ENCODE measurements around the gene PMFBP1. TPM values are rescaled to one million over a fixed set of nuclear protein-coding genes. Genes with fewer than 3 reads are reported as not detected.

PMFBP1 gene
- total and polyA plus RNA-seq, 2 experiments from 2014 or later: 2.6 to 3.3 TPM

DNA sequence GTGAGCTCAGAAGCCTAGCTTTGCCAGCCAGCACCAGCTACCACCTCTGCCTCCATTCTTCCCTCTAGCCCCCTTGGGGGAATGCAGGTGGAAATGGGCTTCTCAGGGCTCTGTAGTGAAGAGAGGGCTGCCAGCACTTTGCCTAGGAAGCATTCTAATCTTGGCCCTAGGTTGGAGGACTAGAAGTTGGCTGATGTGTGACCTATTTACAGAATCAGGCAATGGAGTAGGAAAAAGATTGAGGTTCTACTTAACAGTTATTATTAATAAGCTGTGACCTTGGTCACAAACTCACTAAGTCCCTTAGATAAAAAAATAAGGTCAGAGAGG, 58.4 kb downstream of the PMFBP1 start:
- Mint-ChIP-seq H3K4me1 (no peaks in the 10 kb centered on the region), H3K4me3 (no peak overlapping the region), H3K36me3 (ENCODE audit: low read depth) (peaks cover 43% of the 10 kb centered on the region), H3K27me3 (ENCODE audit: insufficient read depth, low read depth, poor library complexity) (peaks cover 2% of the 10 kb centered on the region), H3K9me3 (no peaks in the 10 kb centered on the region), H3K27ac (no peak overlapping the region)
- Histone ChIP-seq H3K27ac (ENCODE audit: low read depth) (no peak overlapping the region), H3F3A (replicated peaks; ENCODE audit: low read depth) (no peaks in the 10 kb centered on the region), H2AFZ (no peak overlapping the region), H3K27me3 (ENCODE audit: insufficient read depth) (no peaks in the 10 kb centered on the region), H3K79me2 (replicated peaks; ENCODE audit: insufficient read depth) (no peaks in the 10 kb centered on the region), H3K4me2 (no peak overlapping the region), H3K4me3 (no peak overlapping the region), H3K9me2 (ENCODE audit: insufficient read depth) (no peaks in the 10 kb centered on the region), H4K20me1 (replicated peaks; ENCODE audit: insufficient read depth) (no peaks in the 10 kb centered on the region), H3K36me3 (ENCODE audit: insufficient read depth) (peaks cover 17% of the 10 kb centered on the region), H3K4me1 (ENCODE audit: insufficient read depth) (no peaks in the 10 kb centered on the region)
- TF ChIP-seq, protein P1, sequence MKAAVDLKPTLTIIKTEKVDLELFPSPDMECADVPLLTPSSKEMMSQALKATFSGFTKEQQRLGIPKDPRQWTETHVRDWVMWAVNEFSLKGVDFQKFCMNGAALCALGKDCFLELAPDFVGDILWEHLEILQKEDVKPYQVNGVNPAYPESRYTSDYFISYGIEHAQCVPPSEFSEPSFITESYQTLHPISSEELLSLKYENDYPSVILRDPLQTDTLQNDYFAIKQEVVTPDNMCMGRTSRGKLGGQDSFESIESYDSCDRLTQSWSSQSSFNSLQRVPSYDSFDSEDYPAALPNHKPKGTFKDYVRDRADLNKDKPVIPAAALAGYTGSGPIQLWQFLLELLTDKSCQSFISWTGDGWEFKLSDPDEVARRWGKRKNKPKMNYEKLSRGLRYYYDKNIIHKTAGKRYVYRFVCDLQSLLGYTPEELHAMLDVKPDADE (IDR thresholded peaks at IDR 0.05): no peak
- TF ChIP-seq STAT1 (IDR thresholded peaks at IDR 0.05; ENCODE audit: unreplicated experiment) (no peak), EZH2phosphoT487 (IDR thresholded peaks at IDR 0.05; ENCODE audit: unreplicated experiment) (no peak), NANOG (IDR thresholded peaks at IDR 0.05; ENCODE audit: borderline replicate concordance) (no peak), JUNB (IDR thresholded peaks at IDR 0.05; ENCODE audit: unreplicated experiment) (no peak), CREB1 (CRISPR knock-in tag; IDR thresholded peaks at IDR 0.05; ENCODE audit: low read depth) (no peak), EZH2 (IDR thresholded peaks at IDR 0.05; ENCODE audit: low read depth, unreplicated experiment) (no peak), ZNF331 (CRISPR knock-in tag; IDR thresholded peaks at IDR 0.05; ENCODE audit: low read depth) (no peak), POLR2AphosphoS5 (IDR thresholded peaks at IDR 0.05; ENCODE audit: low read depth) (no peak)
- TF ChIP-seq, protein P2, sequence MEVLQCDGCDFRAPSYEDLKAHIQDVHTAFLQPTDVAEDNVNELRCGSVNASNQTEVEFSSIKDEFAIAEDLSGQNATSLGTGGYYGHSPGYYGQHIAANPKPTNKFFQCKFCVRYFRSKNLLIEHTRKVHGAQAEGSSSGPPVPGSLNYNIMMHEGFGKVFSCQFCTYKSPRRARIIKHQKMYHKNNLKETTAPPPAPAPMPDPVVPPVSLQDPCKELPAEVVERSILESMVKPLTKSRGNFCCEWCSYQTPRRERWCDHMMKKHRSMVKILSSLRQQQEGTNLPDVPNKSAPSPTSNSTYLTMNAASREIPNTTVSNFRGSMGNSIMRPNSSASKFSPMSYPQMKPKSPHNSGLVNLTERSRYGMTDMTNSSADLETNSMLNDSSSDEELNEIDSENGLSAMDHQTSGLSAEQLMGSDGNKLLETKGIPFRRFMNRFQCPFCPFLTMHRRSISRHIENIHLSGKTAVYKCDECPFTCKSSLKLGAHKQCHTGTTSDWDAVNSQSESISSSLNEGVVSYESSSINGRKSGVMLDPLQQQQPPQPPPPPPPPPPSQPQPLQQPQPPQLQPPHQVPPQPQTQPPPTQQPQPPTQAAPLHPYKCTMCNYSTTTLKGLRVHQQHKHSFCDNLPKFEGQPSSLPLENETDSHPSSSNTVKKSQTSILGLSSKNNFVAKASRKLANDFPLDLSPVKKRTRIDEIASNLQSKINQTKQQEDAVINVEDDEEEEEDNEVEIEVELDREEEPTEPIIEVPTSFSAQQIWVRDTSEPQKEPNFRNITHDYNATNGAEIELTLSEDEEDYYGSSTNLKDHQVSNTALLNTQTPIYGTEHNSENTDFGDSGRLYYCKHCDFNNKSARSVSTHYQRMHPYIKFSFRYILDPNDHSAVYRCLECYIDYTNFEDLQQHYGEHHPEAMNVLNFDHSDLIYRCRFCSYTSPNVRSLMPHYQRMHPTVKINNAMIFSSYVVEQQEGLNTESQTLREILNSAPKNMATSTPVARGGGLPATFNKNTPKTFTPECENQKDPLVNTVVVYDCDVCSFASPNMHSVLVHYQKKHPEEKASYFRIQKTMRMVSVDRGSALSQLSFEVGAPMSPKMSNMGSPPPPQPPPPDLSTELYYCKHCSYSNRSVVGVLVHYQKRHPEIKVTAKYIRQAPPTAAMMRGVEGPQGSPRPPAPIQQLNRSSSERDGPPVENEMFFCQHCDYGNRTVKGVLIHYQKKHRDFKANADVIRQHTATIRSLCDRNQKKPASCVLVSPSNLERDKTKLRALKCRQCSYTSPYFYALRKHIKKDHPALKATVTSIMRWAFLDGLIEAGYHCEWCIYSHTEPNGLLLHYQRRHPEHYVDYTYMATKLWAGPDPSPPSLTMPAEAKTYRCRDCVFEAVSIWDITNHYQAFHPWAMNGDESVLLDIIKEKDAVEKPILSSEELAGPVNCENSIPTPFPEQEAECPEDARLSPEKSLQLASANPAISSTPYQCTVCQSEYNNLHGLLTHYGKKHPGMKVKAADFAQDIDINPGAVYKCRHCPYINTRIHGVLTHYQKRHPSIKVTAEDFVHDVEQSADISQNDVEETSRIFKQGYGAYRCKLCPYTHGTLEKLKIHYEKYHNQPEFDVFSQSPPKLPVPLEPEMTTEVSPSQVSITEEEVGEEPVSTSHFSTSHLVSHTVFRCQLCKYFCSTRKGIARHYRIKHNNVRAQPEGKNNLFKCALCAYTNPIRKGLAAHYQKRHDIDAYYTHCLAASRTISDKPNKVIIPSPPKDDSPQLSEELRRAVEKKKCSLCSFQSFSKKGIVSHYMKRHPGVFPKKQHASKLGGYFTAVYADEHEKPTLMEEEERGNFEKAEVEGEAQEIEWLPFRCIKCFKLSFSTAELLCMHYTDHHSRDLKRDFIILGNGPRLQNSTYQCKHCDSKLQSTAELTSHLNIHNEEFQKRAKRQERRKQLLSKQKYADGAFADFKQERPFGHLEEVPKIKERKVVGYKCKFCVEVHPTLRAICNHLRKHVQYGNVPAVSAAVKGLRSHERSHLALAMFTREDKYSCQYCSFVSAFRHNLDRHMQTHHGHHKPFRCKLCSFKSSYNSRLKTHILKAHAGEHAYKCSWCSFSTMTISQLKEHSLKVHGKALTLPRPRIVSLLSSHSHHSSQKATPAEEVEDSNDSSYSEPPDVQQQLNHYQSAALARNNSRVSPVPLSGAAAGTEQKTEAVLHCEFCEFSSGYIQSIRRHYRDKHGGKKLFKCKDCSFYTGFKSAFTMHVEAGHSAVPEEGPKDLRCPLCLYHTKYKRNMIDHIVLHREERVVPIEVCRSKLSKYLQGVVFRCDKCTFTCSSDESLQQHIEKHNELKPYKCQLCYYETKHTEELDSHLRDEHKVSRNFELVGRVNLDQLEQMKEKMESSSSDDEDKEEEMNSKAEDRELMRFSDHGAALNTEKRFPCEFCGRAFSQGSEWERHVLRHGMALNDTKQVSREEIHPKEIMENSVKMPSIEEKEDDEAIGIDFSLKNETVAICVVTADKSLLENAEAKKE (CRISPR knock-in tag; IDR thresholded peaks at IDR 0.05): no peak
- TF ChIP-seq, protein P3, sequence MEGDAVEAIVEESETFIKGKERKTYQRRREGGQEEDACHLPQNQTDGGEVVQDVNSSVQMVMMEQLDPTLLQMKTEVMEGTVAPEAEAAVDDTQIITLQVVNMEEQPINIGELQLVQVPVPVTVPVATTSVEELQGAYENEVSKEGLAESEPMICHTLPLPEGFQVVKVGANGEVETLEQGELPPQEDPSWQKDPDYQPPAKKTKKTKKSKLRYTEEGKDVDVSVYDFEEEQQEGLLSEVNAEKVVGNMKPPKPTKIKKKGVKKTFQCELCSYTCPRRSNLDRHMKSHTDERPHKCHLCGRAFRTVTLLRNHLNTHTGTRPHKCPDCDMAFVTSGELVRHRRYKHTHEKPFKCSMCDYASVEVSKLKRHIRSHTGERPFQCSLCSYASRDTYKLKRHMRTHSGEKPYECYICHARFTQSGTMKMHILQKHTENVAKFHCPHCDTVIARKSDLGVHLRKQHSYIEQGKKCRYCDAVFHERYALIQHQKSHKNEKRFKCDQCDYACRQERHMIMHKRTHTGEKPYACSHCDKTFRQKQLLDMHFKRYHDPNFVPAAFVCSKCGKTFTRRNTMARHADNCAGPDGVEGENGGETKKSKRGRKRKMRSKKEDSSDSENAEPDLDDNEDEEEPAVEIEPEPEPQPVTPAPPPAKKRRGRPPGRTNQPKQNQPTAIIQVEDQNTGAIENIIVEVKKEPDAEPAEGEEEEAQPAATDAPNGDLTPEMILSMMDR (conservative IDR thresholded peaks at IDR 0.05; ENCODE audit: low read depth in 2 of 2): no peak
- ATAC-seq: no peak
- DNase-seq (ENCODE audit: low spot score): no peak
